Neural crest cell (in vitro differentiated cells): ENCODE data around the gene SLC25A39. TPM values are rescaled to one million over a fixed set of nuclear protein-coding genes. Genes with fewer than 3 reads are reported as not detected.

ENCODE experiments used
- DNase-seq: peaks from one replicate; pipeline ENCODE4 v3.0.0; 2021; ENCODE audit warnings: low read depth, mixed read lengths, low spot score
- H3K27ac Mint-ChIP-seq: one replicate; pipeline ENCODE4 v1.8.0; 2021; ENCODE audit warnings: mild to moderate bottlenecking, mixed read lengths; ENCODE audit not compliant: unreplicated experiment
- H3K27me3 Mint-ChIP-seq: 2 replicates; pipeline ENCODE4 v1.8.0; 2021; ENCODE audit warnings: low read depth, mild to moderate bottlenecking, mixed read lengths
- H3K36me3 Mint-ChIP-seq: 2 replicates; pipeline ENCODE4 v1.8.0; 2021; ENCODE audit warnings: low read depth, mild to moderate bottlenecking, mixed read lengths
- H3K4me1 Mint-ChIP-seq: 2 replicates; pipeline ENCODE4 v1.8.0; 2021; ENCODE audit warnings: mixed read lengths
- H3K4me3 Mint-ChIP-seq: one replicate; pipeline ENCODE4 v1.8.0; 2021; ENCODE audit warnings: mild to moderate bottlenecking, mixed read lengths
- H3K9me3 Mint-ChIP-seq: 2 replicates; pipeline ENCODE4 v1.8.0; 2021; ENCODE audit warnings: mixed read lengths
- CTCF ChIP-seq: fragments of 200-600 bp; sonication (generic); conservative IDR thresholded peaks from 2 replicates; pipeline ENCODE4 v1.5.0; 2021; ENCODE audit warnings: antibody characterized with exemption, mild to moderate bottlenecking
- total RNA-seq: library from RNA; stranded (reverse); gene quantifications from 2 replicates; pipeline ENCODE4 v1.2.1, GENCODE V29; 2021

Gene SLC25A39
- total RNA-seq, 1 donor from 2014 or later: 114 TPM

DNA sequence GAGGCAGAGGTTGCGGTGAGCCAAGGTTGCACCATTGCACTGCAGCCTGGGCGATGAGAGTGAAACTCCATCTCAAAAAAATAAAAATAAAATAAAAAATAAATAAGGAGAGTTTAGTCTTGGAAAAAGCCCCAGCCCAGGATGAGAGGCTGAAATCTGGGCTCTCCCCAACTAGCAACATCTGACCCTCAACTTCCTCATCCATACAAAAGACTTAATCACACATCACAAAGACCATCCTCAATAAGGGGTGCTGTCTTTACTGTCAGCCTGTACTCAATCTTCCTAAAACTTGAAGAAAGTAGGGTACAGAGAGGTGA lies 45.3 kb downstream of the SLC25A39 start:
- H3K4me1 Mint-ChIP-seq: peaks cover 11% of the 10 kb centered on the region
- no peak overlapping the region for H3K4me3 Mint-ChIP-seq
- peaks cover 17% of the 10 kb centered on the region for H3K27me3 Mint-ChIP-seq

GRCh38 chr17:44277976-44278375 lies 46.6 kb downstream of the SLC25A39 start:
- Mint-ChIP-seq H3K9me3 (no peaks in the 10 kb centered on the region), H3K36me3 (no peaks in the 10 kb centered on the region), H3K4me3 (no peak overlapping the region), H3K4me1 (peaks cover 11% of the 10 kb centered on the region), H3K27me3 (peaks cover 17% of the 10 kb centered on the region), H3K27ac (no peak overlapping the region)
- no peak for TF ChIP-seq CTCF
- DNase-seq: no peak

More for the DNA sequence above, 45.3 kb downstream of the SLC25A39 start:
- H3K9me3 Mint-ChIP-seq: no peaks in the 10 kb centered on the region
- no peak overlapping the region for H3K27ac Mint-ChIP-seq
- no peak for TF ChIP-seq CTCF
- no peaks in the 10 kb centered on the region for H3K36me3 Mint-ChIP-seq
- DNase-seq: no peak

DNA sequence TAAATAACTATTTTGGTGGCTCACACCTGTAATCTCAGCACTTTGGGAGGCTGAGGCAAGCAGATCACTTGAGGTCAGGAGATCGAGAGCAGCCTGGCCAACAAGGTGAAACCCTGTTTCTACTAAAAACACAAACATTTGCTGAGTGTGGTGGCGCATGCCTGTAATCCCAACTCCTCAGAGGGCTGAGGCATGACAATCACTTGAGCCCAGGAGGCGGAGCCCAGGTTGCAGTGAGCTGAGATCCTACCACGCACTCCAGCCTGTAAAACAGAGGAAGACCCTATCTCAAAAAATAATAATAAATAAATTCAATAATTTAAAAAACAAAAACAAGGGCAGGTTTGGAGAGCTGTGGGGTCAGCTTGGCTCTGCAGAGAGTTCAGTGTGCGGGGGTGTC lies 51.0 kb downstream of the SLC25A39 start:
- Mint-ChIP-seq H3K27me3 (peaks cover 14% of the 10 kb centered on the region), H3K9me3 (no peaks in the 10 kb centered on the region), H3K27ac (no peak overlapping the region), H3K4me1 (peaks cover 1% of the 10 kb centered on the region), H3K4me3 (no peak overlapping the region), H3K36me3 (no peaks in the 10 kb centered on the region)
- no peak for DNase-seq
- TF ChIP-seq CTCF: no peak

- no peak for TF ChIP-seq CTCF
- H3K4me1 Mint-ChIP-seq: peaks cover 4% of the 10 kb centered on the region
- DNase-seq: no peak
- H3K27ac Mint-ChIP-seq: no peak overlapping the region
- no peaks in the 10 kb centered on the region for H3K9me3 Mint-ChIP-seq
- H3K27me3 Mint-ChIP-seq: peaks cover 10% of the 10 kb centered on the region
- H3K36me3 Mint-ChIP-seq: no peaks in the 10 kb centered on the region
- H3K4me3 Mint-ChIP-seq: no peak overlapping the region
Measured at GRCh38 chr17:44272954-44273353, 51.7 kb downstream of the SLC25A39 start.

- no peak overlapping the region for H3K4me3 Mint-ChIP-seq
- DNase-seq: no peak
- no peak for TF ChIP-seq CTCF
- H3K27ac Mint-ChIP-seq: no peak overlapping the region
- peaks cover 6% of the 10 kb centered on the region for H3K27me3 Mint-ChIP-seq
- no peaks in the 10 kb centered on the region for H3K9me3 Mint-ChIP-seq
- H3K36me3 Mint-ChIP-seq: no peaks in the 10 kb centered on the region
- peaks cover 4% of the 10 kb centered on the region for H3K4me1 Mint-ChIP-seq
Measured at GRCh38 chr17:44272321-44272951, 52.2 kb downstream of the SLC25A39 start.

Other genes starting within 250 kb of the SLC25A39 start
- gene HDAC5, start 201.2 kb downstream of the SLC25A39 start, total RNA-seq: 27.1 and 27.2 TPM in 2 replicates
- gene HROB, start 182.9 kb downstream of the SLC25A39 start, total RNA-seq: 22.1 and 23.3 TPM in 2 replicates
- 0.25 and 0.26 TPM in 2 replicates for gene ASB16, start 154.1 kb downstream of the SLC25A39 start, total RNA-seq
- gene TMUB2, start 137.9 kb downstream of the SLC25A39 start, total RNA-seq: 33.5 and 33.7 TPM in 2 replicates
- 115 and 119 TPM in 2 replicates for gene ATXN7L3, start 124.9 kb downstream of the SLC25A39 start, total RNA-seq
- 106 and 108 TPM in 2 replicates for gene UBTF, start 105.1 kb downstream of the SLC25A39 start, total RNA-seq
- not detected in 2 replicates for gene SLC4A1, start 56.7 kb downstream of the SLC25A39 start, total RNA-seq
- 8.7 and 12.9 TPM in 2 replicates for gene RUNDC3A, start 16.2 kb downstream of the SLC25A39 start, total RNA-seq
- 59.7 and 70.0 TPM in 2 replicates for gene GRN, start 20.5 kb upstream of the SLC25A39 start, total RNA-seq
- gene FAM171A2, start 39.0 kb upstream of the SLC25A39 start, total RNA-seq: 50.6 and 51.9 TPM in 2 replicates
- 7.3 and 8.1 TPM in 2 replicates for gene ITGA2B, start 64.8 kb upstream of the SLC25A39 start, total RNA-seq
- 47.0 and 52.9 TPM in 2 replicates for gene GPATCH8, start 178.6 kb upstream of the SLC25A39 start, total RNA-seq
- gene FZD2, start 232.7 kb upstream of the SLC25A39 start, total RNA-seq: 93.5 and 96.2 TPM in 2 replicates